Nucleus accumbens (tissue), 56 donors: Measurements from ENCODE around the gene STRN3.
"Not testable (repeated sequence)": the region's sequence is repeated elsewhere in the genome, so short reads cannot be mapped to it uniquely, and the experiment has no call there.

ENCODE experiments used
- DNase-seq, 56 donors: peaks; one replicate each; lab custom pipeline; 2025; lab: John Stamatoyannopoulos, UW

The STRN3 gene

DNA sequence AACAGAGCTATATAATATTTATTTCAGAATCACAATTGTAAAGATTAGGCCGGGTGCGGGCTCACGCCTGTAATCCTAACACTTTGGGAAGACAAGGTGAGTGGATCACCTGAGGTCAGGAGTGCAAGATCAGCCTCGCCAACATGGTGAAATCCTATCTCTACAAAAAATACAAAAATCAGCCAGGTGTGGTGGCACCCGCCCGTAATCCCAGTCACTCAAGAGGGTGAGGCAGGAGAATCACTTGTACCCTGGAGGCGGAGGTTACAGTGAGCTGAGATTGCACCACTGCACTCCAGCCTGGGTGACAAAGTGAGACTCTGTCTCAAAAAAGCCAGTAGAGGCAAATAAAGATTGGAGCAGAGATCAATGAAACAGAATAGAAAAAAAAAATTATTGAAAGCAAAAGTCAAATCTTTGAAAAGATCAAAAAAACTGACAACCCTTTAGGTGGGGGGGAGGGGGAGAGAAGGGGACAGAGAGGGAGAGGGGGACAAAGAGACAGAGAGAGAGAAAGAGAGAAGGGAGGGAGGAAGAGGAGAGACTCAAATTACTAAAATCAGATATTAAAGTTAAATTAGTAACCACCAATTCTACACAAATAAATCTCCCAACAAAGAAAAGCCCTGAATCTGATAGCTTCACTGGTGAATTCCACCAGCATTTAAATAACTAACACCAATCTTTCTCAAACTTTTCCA, 53.1 kb downstream of the STRN3 start:
- no peak for DNase-seq

DNA sequence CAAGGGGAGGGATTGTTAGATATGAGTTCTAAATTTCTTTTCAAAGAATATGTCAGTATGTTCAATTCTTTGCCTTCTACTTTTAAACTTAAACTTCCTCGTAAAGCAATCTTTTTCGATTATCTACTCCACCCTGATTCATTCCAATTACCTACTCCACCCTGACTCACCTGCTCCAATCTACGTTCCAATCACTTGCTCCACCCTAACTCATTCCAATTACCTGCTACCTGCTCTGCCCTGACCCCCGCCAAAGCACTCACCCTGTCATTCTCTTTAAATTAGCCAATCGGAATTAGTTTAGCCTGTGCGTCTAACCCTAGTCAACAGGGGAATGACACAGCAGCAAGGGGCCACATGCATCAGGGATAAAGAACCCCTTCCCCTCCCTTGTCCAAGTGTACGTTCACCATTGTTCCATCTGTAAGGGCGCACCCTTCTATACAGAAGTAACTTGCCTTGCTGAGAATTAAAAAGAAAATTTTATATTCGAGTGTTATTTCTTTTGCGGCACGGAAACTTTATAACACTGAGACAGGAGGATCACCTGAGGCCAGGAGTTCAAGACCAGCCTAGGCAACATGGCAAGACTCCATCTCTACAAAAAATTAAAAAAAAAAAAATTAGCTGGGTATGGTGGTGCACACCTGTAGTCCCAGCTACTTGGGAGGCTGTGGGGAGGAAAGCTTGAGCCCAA, 54.0 kb downstream of the STRN3 start:
- not testable (repeated sequence) for DNase-seq

DNA sequence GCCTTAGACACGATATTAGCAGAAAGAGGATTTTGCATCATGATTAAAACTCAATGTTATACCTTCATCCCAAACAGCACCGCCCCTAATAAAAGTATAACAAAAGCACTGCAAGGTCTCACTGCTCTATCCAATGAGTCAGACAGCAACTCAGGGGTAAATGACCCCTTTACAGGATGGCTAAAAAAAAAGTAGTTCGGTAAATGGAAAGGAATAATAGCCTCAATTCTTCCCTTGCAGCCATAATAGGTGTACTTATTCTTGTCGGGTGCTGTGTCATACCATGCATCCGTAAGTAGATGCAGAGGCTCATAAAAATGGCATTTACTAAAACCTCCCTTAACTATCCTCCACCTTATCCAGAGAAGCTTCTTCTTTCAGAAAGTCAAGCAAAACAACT, 54.6 kb downstream of the STRN3 start:
- no peak for DNase-seq

DNA sequence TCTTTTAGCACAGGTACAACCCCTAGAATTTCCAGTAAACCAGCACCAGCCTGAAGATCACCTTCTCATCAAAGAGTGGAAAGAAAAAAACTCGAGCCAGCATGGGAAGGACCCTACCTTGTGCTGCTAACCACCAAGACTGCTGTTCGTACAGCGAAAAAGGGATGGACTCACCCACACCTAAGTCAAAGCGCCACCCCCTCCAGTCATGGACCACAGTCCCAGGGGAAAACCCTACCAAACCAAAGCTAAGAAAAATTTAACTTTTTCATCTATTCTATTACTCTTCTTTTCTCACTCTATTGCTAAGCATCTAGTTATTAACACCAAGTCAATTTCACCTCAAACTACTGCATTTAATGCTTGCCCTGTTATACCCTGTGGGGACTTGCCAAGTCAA, 56.4 kb downstream of the STRN3 start:
- not testable (repeated sequence) for DNase-seq

DNA sequence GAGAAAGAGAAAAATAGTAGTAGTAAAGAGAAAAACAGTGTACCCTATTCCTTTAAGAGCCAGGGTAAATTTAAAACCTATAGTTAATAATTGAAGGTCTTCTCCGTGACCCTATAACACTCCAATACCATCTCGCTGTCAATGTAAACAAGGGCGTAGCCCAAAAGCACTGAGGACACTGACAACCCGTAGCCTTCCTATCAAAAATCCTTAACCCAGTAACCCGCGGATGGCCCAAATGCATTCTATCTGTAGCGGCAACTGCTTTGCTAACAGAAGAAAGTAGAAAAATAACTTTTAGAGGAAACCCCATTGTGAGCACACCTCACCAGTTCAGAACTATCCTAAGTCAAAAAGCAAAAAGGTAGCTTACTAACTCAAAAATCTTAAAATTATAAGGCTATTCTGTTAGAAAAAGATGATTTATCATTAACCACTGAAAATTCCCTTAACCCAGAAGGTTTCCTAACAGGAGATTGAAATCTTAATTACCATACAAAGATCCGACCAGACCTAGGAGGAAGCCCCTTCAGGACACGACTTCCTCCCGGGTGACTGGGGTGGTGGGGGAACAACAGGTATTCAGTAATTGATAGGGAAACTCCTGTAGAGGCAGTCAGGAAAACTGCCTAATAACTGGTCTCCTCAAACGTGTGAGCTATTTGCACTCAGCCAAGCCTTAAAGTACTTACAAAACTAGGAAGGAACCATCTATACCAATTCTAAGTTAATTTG, 58.6 kb downstream of the STRN3 start:
- not testable (repeated sequence) for DNase-seq

DNA sequence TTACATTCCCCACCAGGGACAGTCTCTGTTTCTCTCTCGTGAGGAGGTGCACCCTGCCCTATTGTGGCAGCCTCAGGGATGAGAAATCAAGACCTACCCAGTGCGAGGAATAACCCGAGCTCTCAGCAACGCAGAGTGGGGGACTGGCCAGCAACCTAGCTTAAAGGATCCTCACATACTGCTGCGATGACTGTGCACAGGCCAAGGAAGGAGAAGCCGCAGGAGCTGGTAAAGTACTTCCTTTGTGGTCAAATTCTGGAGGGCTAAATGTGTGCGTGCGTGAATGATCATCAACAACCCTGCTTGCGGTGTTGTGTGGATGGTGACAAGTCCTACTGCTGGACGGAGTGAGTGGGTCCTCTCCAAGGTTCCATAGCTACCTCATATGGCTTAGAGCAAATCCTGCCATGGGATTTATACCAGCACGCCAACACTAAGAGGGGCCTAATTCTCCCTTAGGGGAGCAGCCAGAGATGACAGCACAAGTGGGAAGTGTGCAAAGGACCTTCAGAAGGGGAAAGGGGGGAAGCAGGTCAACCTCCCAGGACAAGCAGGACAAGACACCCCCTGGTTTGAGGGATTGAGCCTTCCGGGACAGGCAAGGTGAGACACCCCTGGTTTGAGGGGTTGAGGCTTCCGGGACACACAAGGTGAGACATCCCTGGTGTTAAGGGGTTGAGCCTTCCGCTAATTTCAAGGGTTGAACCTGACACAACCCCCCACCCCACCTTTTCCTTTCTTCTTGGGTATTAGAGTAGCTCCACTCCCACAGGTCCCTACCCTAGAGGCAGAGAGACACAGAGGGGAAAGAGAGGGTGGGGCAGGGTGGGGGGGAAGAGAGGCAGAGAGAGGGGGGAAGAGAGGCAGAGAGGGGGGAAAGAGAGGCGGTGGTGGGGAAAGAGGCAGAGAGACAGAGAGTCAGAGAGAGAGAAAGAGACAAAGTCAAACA, 59.5 kb downstream of the STRN3 start:
- DNase-seq, result no peak

DNA sequence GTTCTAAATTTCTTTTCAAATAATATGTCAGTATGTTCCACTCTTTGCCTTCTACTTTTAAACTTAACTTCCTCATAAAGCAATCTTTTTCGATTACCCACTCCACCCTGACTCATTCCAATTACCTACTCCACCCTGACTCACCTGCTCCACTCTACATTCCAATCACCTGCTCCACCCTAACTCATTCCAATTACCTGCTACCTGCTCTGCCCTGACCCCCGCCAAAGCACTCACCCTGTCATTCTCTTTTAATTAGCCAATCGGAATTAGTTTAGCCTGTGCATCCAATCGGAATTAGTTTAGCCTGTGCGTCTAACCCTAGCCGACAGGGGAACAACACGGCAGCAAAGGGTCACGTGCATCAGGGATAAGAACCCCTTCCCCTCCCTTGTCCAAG, 60.3 kb downstream of the STRN3 start:
- DNase-seq, result not testable (repeated sequence)

DNA sequence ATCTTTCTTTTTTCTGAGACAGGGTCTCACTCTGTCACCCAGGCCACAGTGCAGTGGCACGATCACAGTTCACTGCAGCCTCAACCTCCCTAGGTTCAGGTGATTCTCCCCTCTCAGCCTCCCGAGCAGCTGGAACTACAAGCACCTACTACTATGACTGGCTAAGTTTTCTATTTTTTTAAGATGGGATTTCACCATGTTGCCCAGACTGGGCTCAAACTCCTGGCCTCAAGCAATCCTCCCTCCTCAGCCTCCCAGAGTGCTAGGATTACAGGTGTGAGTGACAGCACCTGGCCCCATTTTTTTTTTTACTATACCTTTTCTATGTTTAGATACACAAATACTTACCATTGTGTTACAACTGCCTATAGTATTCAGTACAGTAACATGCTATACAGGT, 63.6 kb downstream of the STRN3 start:
- DNase-seq, result not testable (repeated sequence)

DNA sequence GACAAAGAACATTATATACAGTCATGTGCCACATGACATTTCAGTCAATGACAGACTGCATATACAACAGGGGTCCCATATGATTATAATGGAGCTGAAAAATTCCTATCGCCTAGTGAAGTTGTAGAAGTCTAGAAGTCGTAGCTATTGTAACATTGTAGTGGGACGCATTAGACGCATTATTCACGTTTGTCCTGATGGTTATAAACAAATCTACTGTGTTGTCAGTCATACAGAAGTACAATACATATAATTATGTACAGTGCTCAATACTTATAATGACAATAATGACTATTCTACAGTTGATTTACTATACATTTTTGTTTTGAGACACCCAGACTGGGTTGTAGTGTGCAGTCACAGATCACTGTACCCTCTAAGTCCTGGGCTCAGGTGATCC, 64.8 kb downstream of the STRN3 start:
- DNase-seq, result no peak

DNA sequence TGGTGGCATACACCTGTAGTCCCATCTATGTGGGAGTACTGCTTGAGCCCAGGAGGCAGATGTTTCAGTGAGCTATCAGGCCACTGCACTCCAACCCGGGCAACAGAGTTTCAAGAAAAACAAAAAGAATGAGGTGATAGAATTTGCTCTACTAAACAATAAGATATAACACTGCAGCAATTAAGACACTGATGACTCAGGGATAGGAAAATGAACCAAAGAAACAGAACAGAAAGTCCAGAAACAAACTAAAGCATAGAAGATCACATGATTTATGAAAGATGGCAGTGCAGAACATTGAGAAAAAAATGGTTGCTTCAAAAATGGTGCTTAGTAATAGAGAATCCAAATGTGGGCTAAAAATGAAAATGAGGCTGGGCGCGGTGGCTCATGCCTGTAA, 66.0 kb downstream of the STRN3 start:
- no peak for DNase-seq

DNA sequence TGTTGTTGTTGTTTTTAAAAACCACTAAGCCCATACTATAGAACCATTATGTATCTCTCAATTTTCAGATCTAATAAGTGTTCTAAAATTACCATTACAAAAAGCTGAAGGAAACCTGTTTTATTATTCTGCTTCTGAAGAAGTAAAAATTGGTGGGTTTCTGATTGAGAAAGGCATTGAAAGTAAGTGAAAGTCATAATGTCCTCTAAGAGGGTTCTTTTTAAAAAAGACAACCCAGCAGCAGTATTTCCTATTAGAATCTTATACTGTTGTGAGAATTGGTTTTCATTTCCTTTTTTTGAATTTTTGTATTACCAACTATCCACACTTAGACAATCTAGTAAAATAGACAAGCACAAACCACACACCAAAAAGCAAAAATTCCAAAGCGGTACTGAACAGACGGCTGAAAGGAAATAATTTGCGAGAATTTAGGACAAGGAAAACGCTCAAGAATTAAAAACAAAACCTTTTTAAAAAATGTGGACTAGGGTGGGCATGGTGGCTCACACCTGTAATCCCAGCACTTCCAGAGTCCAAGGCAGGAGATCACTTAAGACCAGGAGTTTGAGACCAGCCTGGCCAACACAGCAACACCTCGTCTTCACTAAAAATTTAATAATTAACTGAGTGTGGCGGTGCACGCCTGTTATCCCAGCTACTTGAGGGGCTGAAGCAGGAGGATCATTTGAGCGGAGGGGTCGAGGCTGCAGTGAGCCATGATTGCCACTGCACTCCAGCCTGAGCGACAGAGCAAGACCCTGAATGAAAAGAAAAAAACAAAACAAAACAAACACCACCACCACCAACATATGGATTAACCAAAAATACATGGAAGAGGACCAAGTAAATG, 67.4 kb downstream of the STRN3 start:
- DNase-seq, result no peak

DNA sequence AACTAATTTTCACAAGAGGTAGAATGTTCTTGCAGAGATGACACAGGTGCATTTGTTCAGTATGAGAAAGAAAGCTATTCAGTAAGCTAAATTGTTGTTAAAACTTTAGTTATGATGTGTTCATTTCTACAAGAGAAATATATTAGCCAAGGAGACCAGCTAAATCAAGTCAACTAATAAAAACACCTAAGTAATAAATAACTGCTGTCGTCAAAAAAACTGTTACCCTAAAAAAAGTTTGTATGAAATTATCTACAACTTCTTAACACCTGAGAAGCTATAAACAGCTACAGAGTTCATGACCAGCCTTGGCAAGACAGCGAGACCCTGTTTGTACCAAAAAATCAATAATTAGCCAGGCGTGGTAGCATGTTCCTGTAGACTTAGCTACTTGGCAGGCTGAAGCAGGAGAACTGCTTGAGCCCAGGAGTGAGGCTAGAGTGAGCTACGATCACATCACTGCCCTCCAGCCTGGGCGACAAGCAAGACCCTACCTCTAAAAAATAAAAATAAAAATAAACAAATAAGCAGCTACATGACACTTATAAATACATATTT, 68.3 kb downstream of the STRN3 start:
- no peak for DNase-seq

DNA sequence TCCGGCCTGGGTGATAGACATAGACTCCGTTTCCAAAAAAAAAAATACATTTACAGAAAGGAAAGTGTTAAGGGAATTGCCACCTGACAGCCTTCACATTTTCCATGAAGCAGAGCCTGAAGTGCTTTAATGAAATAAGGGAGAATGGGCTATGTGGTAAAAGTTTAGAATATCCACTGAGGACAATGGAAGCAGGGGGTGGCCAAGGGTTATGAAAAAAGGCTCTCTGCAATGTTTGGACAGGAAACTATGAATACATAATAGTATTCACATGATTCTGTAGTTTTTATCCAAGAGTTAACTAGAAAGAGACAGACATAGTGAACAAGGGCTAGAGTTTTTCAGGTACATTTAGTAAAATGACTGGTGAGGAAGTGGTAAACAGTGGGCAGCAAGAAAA, 76.5 kb downstream of the STRN3 start:
- no peak for DNase-seq

DNA sequence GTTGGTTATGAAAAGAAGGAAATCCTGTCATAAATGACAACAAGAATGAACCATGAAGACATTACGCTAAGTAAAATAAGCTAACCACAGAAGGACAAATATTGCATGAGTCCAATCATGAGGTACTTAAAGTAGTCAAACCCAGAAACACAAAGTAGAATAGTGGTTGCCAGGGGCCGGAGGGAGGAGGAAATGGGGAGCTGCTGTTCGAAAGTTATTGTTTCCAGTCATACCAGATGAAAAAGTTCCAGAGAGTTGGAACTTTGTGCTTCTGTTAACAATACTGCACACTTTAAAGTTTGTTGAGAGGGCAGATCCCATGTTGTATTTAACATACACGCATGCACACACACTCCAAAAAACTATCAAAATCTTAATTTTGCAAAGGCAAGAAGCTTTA, 82.5 kb downstream of the STRN3 start:
- no peak for DNase-seq

DNA sequence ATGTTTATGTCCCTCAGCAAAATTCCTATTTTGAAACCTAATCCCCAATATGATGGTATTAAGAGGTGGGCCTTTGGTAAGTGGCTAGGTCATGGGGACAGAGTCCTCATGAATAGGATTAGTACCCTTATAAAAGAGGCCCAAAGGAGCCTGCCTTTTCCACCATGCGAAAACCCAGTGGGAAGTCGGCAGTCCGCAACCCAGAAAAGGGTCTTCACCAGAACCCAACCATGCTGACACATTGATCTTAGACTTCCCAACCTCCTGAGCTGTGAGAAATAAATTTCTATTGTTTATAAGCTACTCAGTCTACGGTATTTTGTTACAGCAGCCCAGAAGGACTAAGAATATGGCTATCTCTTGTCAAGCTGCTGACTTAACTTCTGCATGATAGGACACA, 85.3 kb downstream of the STRN3 start:
- DNase-seq, result no peak

DNA sequence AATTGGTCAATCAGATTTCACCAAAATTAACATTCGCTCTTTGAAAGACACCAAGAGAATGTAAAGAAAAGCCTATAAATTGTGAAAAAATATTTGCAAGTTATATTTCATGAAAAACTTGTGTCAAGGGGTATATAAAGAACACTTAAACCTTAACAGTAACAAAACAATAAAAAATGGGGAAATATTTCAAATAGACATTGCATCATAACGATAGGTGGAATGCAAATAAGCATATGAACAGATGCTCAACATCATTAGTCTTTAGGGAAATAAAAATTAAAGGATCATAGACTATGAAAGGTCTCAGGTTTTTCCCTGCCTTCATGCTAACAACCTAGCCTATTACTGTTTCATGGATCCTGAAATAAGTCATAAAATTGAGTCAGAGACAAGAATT, 87.6 kb downstream of the STRN3 start:
- no peak for DNase-seq

DNA sequence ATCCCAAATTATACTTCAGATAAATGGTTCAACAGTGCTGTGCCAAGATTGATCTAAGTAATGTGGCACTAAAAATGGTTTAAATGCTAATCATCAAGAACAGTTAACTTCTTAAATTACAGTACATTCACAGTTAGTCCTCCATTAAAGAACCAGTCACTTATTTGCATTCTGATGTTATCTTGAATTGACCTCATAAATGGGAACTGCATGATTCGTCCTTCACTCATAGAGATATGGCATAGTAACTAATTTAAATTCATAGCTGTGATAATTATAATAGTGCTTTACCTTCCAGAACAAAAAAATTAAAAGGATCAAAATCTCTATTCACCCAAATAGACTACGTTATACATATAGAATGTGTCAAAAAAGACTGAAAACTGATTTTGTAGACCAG, 90.7 kb downstream of the STRN3 start:
- DNase-seq, result no peak

DNA sequence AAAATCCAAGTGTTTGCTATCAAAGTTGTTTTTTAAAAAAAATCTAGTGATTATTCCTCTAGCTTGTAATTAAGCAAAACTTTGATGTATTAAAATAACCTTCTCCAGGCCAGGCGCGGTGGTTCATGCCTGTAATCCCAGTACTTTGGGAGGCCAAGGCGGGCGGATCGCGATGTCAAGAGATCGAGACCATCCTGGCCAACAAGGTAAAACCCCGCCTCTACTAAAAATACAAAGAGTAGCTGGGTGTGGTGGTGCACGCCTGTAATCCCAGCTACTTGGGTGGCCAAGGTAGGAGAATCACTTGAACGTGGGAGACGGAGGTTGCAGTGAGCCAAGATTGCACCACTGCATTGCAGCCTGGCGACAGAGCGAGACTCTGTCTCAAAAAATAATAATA, 92.2 kb downstream of the STRN3 start:
- DNase-seq, result not testable (repeated sequence)

DNA sequence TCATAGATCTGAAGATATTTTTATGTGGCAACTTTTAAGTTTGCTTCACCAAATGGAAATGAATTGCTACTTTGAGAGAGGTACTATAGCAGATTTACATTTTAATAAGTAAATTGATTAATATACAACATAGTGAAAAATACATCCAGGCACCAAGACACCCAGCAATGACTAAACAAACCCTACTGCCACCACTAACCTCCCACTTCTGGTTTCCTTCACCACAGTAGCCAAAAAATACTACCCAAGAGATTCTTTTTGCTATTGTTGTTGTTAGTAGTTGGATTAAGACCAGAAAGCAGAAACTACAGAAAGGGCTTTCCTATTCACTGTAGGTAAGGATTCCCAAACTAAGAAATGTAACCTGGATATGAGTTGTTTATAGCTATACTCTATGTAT, 97.7 kb downstream of the STRN3 start:
- no peak for DNase-seq
